ENCODE data around the gene OXNAD1.

OXNAD1 gene

GRCh38 chr3:16264708-16265454 lies at the start of gene OXNAD1, which contains the start of gene DPH3:
Gene OXNAD1 (plus strand): TSS chr3:16265212. CDS start chr3:16270953, 5,741 bp downstream.
Gene DPH3 (minus strand): TSS chr3:16264943. CDS start chr3:16264876, 67 bp downstream.
- peak; percentile 99 for DNase-seq (ENCODE audit: low read depth in 2 of 2)

GRCh38 chr3:16216373-16216935 lies 48.6 kb upstream of the OXNAD1 start:
- DNase-seq (ENCODE audit: low read depth in 2 of 2), result no peak

- no peak for DNase-seq (ENCODE audit: low read depth in 2 of 2)
These were observed 45.2 kb upstream of the OXNAD1 start for GRCh38 chr3:16219777-16220176.

- no peak for DNase-seq (ENCODE audit: low read depth in 2 of 2)
These were observed 43.0 kb upstream of the OXNAD1 start for GRCh38 chr3:16221990-16222389.

- no peak for DNase-seq (ENCODE audit: low read depth in 2 of 2)
These were observed 42.5 kb upstream of the OXNAD1 start for GRCh38 chr3:16222547-16222946.

- no peak for DNase-seq (ENCODE audit: low read depth in 2 of 2)
These were observed 40.7 kb upstream of the OXNAD1 start for GRCh38 chr3:16224325-16224724.

- DNase-seq (ENCODE audit: low read depth in 2 of 2), result no peak
These were observed 37.4 kb upstream of the OXNAD1 start for GRCh38 chr3:16227566-16227965.

- no peak for DNase-seq (ENCODE audit: low read depth in 2 of 2)
These were observed 35.3 kb upstream of the OXNAD1 start for GRCh38 chr3:16229681-16230080.

- no peak for DNase-seq (ENCODE audit: low read depth in 2 of 2)
These were observed 33.0 kb upstream of the OXNAD1 start for GRCh38 chr3:16231983-16232382.

GRCh38 chr3:16233806-16234205 lies 31.2 kb upstream of the OXNAD1 start:
- DNase-seq (ENCODE audit: low read depth in 2 of 2), result no peak

- no peak for DNase-seq (ENCODE audit: low read depth in 2 of 2)
These were observed 30.7 kb upstream of the OXNAD1 start for GRCh38 chr3:16234281-16234680.

GRCh38 chr3:16236030-16236639 lies 28.9 kb upstream of the OXNAD1 start:
- no peak for DNase-seq (ENCODE audit: low read depth in 2 of 2)

- no peak for DNase-seq (ENCODE audit: low read depth in 2 of 2)
These were observed 28.1 kb upstream of the OXNAD1 start for GRCh38 chr3:16236856-16237393.

GRCh38 chr3:16239086-16239770 lies 25.8 kb upstream of the OXNAD1 start:
- no peak for DNase-seq (ENCODE audit: low read depth in 2 of 2)

GRCh38 chr3:16239780-16240179 lies 25.2 kb upstream of the OXNAD1 start:
- DNase-seq (ENCODE audit: low read depth in 2 of 2), result no peak

GRCh38 chr3:16240229-16241023 lies 24.6 kb upstream of the OXNAD1 start:
- DNase-seq (ENCODE audit: low read depth in 2 of 2), result no peak

- no peak for DNase-seq (ENCODE audit: low read depth in 2 of 2)
These were observed 23.8 kb upstream of the OXNAD1 start for GRCh38 chr3:16241225-16241624.

- no peak for DNase-seq (ENCODE audit: low read depth in 2 of 2)
These were observed 22.8 kb upstream of the OXNAD1 start for GRCh38 chr3:16242177-16242576.

- DNase-seq (ENCODE audit: low read depth in 2 of 2), result no peak
These were observed 21.1 kb upstream of the OXNAD1 start for GRCh38 chr3:16243706-16244490.

GRCh38 chr3:16245609-16246008 lies 19.4 kb upstream of the OXNAD1 start:
- no peak for DNase-seq (ENCODE audit: low read depth in 2 of 2)
